Measurements from ENCODE around the gene GNB5.

The GNB5 gene

DNA sequence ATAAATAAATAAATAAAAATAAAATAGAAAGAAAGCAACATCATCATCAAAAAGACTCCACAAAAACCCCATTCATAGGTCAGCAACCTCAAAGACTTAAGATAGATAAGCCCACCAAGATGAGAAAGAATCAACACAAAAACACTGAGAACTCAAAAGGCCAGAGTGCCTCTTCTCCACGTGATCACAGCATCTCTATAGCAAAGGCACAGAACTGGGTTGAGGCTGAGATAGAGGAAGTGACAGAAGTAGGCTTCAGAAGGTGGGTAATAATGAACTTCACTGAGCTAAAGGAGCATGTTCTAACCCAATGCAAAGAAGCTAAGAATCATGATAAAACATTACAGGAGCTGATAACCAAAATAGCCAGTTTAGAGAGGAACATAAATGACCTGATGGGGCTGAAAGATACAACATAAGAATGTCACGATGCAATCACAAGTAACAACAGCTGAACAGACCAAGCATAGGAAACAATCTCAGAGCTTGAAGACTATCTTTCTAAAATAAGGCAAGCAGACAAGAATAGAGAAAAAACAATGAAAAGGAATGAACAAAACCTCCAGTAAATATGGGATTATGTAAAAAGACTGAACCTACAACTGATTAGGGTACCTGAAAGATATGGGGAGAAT lies 26.4 kb downstream of the GNB5 start:
- DNase-seq: no peak

DNA sequence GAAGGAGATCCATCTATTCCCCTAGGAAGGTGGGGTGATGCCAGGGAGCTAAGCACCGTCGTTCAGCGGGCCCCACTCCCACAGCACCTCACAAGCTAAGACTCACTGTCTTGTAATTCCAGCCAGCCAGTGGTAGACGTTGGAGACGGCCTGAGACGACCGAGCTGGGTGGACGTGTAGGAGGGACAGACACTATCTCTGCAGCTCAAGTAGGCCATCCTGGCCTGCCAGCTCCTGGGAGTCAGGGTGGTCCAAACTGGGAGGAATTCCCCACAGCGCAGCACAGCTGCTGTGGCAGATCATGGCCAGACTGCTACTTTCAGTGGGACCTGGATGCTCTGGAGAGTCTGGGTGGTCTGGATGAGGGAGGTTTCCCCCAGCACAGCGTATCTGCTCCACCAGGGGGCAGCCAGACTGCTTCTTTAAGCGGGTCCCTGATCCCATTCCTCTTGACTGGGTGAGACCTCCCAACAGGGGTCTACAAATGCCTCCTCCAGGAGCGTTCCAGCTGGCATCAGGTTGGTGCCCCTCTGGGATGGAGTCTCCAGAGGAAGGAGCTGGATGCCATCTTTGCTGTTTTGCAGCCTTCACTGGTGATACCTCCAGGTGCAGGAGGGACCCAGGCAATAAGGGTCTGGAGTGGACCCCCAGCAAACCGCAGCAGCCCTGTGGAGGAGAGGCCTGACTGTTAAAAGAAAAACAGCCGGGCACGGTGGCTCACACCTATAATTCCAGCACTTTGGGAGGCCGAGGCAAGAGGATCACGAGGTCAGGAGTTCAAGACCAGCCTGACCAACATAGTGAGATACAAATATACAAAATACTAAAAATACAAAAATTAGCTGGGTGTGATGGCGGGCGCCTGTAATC lies 27.6 kb downstream of the GNB5 start:
- DNase-seq: no peak

- no peak for DNase-seq
These were observed 28.3 kb downstream of the GNB5 start for GRCh38 chr15:52162876-52163275.

- DNase-seq: no peak
These were observed 28.9 kb downstream of the GNB5 start for GRCh38 chr15:52162260-52162659.

GRCh38 chr15:52161406-52161966 lies 29.7 kb downstream of the GNB5 start:
- no peak for DNase-seq

GRCh38 chr15:52159645-52160044 lies 31.5 kb downstream of the GNB5 start:
- no peak for DNase-seq

GRCh38 chr15:52158084-52158765 lies 33.0 kb downstream of the GNB5 start:
- no peak for DNase-seq

- DNase-seq: no peak
These were observed 35.3 kb downstream of the GNB5 start for GRCh38 chr15:52155878-52156277.

GRCh38 chr15:52154896-52155865 lies 36.0 kb downstream of the GNB5 start:
- no peak for DNase-seq

- no peak for DNase-seq
These were observed 37.0 kb downstream of the GNB5 start for GRCh38 chr15:52153900-52154895.

DNA sequence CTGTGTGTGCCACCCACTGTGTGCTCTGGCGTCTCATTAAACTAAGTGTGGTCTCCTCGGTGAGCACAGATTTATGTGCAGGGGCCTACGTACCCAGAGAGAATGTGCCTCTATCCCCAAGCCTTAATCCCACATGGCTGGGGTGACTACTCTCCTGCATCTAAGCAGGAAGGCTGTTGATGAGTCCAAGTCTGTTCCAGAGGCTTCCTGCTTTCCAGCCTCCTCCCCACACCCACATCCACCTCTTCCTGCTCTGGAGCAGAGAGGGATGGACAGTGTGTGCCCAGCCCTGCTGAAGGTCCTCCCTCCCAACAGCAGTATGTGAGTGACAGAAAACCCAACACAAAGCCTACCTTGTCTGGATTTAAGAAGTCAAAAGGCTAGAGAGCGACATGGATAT lies 39.8 kb downstream of the GNB5 start:
- DNase-seq: no peak

DNA sequence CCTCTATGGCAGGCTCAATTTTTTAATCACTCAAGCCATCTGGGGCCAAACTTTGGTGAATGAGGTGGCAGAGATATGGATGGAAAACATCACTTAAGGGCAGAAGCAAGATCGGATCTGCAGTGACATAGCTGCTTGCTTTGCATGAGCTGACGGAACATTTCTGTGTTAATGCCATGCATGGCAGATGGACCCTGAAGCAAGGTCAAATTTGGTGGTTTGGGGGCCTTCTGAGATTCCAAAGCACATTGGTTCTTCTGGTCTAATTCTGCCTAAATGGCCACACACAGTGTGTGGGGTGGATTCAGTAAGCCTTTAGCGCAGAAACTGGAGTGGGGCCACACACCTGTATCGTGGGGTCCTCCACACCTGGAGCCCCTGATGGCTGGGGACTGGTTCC lies 40.3 kb downstream of the GNB5 start:
- DNase-seq: peak; percentile 23

- DNase-seq: peak; percentile 23
These were observed 41.0 kb downstream of the GNB5 start for GRCh38 chr15:52150043-52150825.

- no peak for DNase-seq
These were observed 42.8 kb downstream of the GNB5 start for GRCh38 chr15:52148403-52148802.

DNA sequence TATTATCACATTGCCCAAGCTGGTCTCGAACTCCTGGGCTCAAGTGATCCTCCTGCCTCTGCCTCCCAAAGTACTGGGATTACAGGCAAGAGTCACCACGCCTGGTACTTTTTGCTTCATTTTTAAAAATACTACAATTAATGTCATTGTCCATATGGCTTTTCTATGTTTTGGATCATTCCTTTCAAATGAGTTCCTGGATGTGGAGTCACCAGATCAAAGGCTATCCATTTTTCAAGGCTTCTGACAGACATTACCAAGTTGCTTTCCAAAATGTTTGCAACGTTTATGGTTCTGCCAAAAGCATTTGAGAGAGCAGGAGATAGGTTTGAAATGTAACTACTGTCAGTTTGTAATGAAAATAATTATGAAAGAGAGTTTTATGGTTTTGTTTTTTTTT lies 44.4 kb downstream of the GNB5 start:
- DNase-seq: no peak

DNA sequence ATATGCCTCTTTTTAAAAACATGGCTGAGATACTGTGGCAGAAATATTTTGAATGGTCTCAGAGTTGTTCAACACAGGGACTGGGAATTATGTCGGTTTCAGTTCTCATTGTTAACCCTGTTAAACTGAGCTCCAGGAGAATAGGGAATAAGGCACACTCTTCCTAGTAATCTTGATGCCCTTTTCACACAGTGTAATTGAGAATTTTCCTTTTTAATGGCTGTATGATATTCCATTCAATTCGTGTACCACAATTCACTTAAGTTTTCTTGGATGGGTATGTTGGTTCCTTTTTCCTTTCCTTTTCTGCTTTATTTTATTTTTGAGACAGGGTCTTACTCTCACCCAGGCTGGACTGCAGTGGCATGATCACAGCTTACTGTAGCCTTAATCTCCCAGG lies 44.9 kb downstream of the GNB5 start:
- DNase-seq: no peak

GRCh38 chr15:52144656-52145178 lies 46.5 kb downstream of the GNB5 start:
- no peak for DNase-seq

DNA sequence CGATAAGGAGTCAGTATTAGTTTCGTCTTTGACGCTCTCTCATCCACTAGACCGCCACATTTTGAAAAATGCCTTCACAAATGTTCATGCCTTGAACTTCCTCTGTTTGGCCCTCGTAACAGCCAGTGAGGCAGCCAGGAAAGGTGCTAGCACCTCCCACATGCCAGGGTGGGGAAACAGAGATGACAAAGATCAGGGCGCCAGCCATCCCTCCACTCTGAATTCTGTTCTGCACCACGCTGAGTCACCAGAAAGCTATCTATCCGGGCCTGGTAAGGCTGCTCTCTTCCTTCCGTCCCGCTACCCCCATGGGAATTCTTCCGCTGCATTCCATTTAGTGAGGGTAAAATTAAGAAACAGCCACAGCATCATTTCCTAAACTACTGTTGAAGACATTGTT lies 47.3 kb downstream of the GNB5 start:
- DNase-seq: no peak

- no peak for DNase-seq
These were observed 50.5 kb downstream of the GNB5 start for GRCh38 chr15:52140646-52141045.

All from retina (tissue), 1 donor.